K562 (cell line): ENCODE data around the gene TMCC1. TPM values are rescaled to one million over a fixed set of nuclear protein-coding genes. Genes with fewer than 3 reads are reported as not detected.

Source experiments
- CTCFL ChIP-seq: IDR thresholded peaks from 2 replicates; pipeline ENCODE4 v1.6.1; 2011; ENCODE audit warnings: borderline replicate concordance, low read depth, mild to moderate bottlenecking, moderate library complexity, low read length; ENCODE audit not compliant: insufficient read depth, poor library complexity, severe bottlenecking
- EZH2 ChIP-seq: IDR thresholded peaks from 2 replicates; pipeline ENCODE4 v1.6.1; 2012; ENCODE audit warnings: low read depth, mild to moderate bottlenecking, inconsistent platforms, low read length, borderline replicate concordance
- KAT8 ChIP-seq: fragments of 450-650 bp; IDR thresholded peaks from 2 replicates; pipeline ENCODE4 v1.6.1; 2016; ENCODE audit warnings: low read depth, mild to moderate bottlenecking
- MEF2D ChIP-seq: conservative IDR thresholded peaks from 2 replicates; pipeline ENCODE4 v1.6.1; 2016; ENCODE audit warnings: low read depth, missing genetic modification characterization, missing compliant biosample characterization
- SRSF1 ChIP-seq: fragments of 200-400 bp; formaldehyde crosslinking; IDR thresholded peaks from 2 replicates; pipeline ENCODE4 v1.6.1; 2017; ENCODE audit warnings: mild to moderate bottlenecking, low read depth, low read length, moderate library complexity
- TCF7L2 ChIP-seq: fragments of 150-350 bp; IDR thresholded peaks from 2 replicates; pipeline ENCODE4 v1.6.1; 2016; ENCODE audit warnings: low read depth, mild to moderate bottlenecking, low read length, moderate library complexity
- UBTF ChIP-seq, 2 experiments: IDR thresholded peaks; 2 replicates each; pipeline ENCODE4 v1.6.1; 2012; ENCODE audit warnings: improper control_type of control experiment in 2 of 2, low read depth in 2 of 2, low read length in 2 of 2, borderline replicate concordance in 1 of 2
- ZNF124 ChIP-seq: sonication (generic); formaldehyde crosslinking; IDR thresholded peaks from 2 replicates; pipeline ENCODE4 v1.8.1; 2022; ENCODE audit warnings: missing genetic modification reagents
- ZNF184 ChIP-seq: sonication (generic); formaldehyde crosslinking; IDR thresholded peaks from 2 replicates; pipeline ENCODE4 v1.5.0; 2020; ENCODE audit warnings: missing genetic modification reagents
- ZNF707 ChIP-seq: fragments of 250-450 bp; sonication (Bioruptor Pico); conservative IDR thresholded peaks from 2 replicates; pipeline ENCODE4 v1.8.0; 2022; ENCODE audit warnings: inconsistent platforms, mild to moderate bottlenecking, moderate library complexity
- polyA plus RNA-seq, 8 experiments: library from polyadenylated mRNA; depleted of rRNA in 4 of 8; stranded (reverse) in 5 of 8; unstranded in 3 of 8; fragments of >200 nt; fragmentation: Nextera tagmentation in 2 of 8; fragmentation: Illumina TruSeq in 1 of 8; extraction: Ambion mirVana in 2 of 8; extraction: Trizol in 1 of 8; gene quantifications; 2 replicates each; pipeline versions ENCODE4 v1.2.1 to v1.2.3, GENCODE V29; 2011 to 2014; ENCODE audit warnings: inconsistent platforms in 1 of 8, missing spikeins in 1 of 8
- total RNA-seq, 7 experiments: library from RNA; depleted of rRNA in 6 of 7; stranded (reverse); fragments of >200 nt in 6 of 7; fragmentation: Illumina TruSeq in 2 of 7; extraction: Trizol in 2 of 7; gene quantifications; 2 replicates each; pipeline versions ENCODE4 v1.2.1 to v1.2.3, GENCODE V29; 2011 to 2021; ENCODE audit warnings: low replicate concordance in 1 of 7

The TMCC1 gene
- total and polyA plus RNA-seq, 9 of the 15 experiments (the other 6 are each of a cell fraction or from before 2014, with no cell fraction given) = 0.89 to 8.7 (median 4.0) TPM

GRCh38 chr3:129645286-129645685, 248.2 kb downstream of the TMCC1 start (continued):
- TF ChIP-seq SRSF1 = no peak
- no peak for TF ChIP-seq MEF2D
- TF ChIP-seq ZNF184 (CRISPR knock-in tag) = no peak
- no peak for TF ChIP-seq TCF7L2
- TF ChIP-seq CTCFL = no peak
- TF ChIP-seq EZH2 = no peak
- TF ChIP-seq KAT8 = no peak
- no peak for TF ChIP-seq ZNF707 (CRISPR knock-in tag)
- TF ChIP-seq UBTF (IDR thresholded peaks at IDR 0.05; ENCODE audit: borderline replicate concordance in 1 of 2, low read depth in 2 of 2, low read length in 2 of 2) = no peak
- TF ChIP-seq ZNF124 (CRISPR knock-in tag) = no peak
